ENCODE measurements around the gene OPA3. TPM values are rescaled to one million over a fixed set of nuclear protein-coding genes. Genes with fewer than 3 reads are reported as not detected.

The OPA3 gene
- total and polyA plus RNA-seq, 2 experiments from 2014 or later, result 11.5 to 14.5 TPM

- H4K20me1 ChIP-seq (replicated peaks; ENCODE audit: insufficient read depth), result no peaks in the 10 kb centered on the region
- H3K27me3 Mint-ChIP-seq (ENCODE audit: insufficient read depth, low read depth, poor library complexity), result peaks cover 11% of the 10 kb centered on the region
- no peaks in the 10 kb centered on the region for H3K79me2 ChIP-seq (replicated peaks; ENCODE audit: insufficient read depth)
- no peak overlapping the region for H3K4me2 ChIP-seq
- 0 out of 2 replicates have a peak, but pooled peaks cover 2% of the 10 kb centered on the region for H3F3A ChIP-seq (replicated peaks; ENCODE audit: low read depth)
- peaks cover 8% of the 10 kb centered on the region; the same call in 1 of the 2 replicates for H3K4me1 ChIP-seq (ENCODE audit: insufficient read depth)
- H3K4me1 Mint-ChIP-seq, result peaks cover 3% of the 10 kb centered on the region; the same call in 2 of the 3 replicates
- H3K36me3 Mint-ChIP-seq (ENCODE audit: low read depth), result peaks cover 15% of the 10 kb centered on the region
- no peak overlapping the region for H3K4me3 Mint-ChIP-seq
- H3K27me3 ChIP-seq (ENCODE audit: insufficient read depth), result no peaks in the 10 kb centered on the region
- H3K27ac Mint-ChIP-seq, result no peak overlapping the region
- ATAC-seq (no peak), DNase-seq (ENCODE audit: low spot score) (no peak)
- no peaks in the 10 kb centered on the region for H3K36me3 ChIP-seq (ENCODE audit: insufficient read depth)
- TF ChIP-seq REST (IDR thresholded peaks at IDR 0.05; ENCODE audit: unreplicated experiment), result no peak
- no peak for TF ChIP-seq STAT1 (IDR thresholded peaks at IDR 0.05; ENCODE audit: unreplicated experiment)
- no peak for TF ChIP-seq NANOG (IDR thresholded peaks at IDR 0.05; ENCODE audit: borderline replicate concordance)
- TF ChIP-seq CREB1 (CRISPR knock-in tag; IDR thresholded peaks at IDR 0.05; ENCODE audit: low read depth), result no peak
- TF ChIP-seq ZNF331 (CRISPR knock-in tag; IDR thresholded peaks at IDR 0.05; ENCODE audit: low read depth), result no peak
- TF ChIP-seq POLR2AphosphoS5 (IDR thresholded peaks at IDR 0.05; ENCODE audit: low read depth), result no peak
- TF ChIP-seq ZNF114 (CRISPR knock-in tag; IDR thresholded peaks at IDR 0.05), result no peak
- TF ChIP-seq, protein P1, sequence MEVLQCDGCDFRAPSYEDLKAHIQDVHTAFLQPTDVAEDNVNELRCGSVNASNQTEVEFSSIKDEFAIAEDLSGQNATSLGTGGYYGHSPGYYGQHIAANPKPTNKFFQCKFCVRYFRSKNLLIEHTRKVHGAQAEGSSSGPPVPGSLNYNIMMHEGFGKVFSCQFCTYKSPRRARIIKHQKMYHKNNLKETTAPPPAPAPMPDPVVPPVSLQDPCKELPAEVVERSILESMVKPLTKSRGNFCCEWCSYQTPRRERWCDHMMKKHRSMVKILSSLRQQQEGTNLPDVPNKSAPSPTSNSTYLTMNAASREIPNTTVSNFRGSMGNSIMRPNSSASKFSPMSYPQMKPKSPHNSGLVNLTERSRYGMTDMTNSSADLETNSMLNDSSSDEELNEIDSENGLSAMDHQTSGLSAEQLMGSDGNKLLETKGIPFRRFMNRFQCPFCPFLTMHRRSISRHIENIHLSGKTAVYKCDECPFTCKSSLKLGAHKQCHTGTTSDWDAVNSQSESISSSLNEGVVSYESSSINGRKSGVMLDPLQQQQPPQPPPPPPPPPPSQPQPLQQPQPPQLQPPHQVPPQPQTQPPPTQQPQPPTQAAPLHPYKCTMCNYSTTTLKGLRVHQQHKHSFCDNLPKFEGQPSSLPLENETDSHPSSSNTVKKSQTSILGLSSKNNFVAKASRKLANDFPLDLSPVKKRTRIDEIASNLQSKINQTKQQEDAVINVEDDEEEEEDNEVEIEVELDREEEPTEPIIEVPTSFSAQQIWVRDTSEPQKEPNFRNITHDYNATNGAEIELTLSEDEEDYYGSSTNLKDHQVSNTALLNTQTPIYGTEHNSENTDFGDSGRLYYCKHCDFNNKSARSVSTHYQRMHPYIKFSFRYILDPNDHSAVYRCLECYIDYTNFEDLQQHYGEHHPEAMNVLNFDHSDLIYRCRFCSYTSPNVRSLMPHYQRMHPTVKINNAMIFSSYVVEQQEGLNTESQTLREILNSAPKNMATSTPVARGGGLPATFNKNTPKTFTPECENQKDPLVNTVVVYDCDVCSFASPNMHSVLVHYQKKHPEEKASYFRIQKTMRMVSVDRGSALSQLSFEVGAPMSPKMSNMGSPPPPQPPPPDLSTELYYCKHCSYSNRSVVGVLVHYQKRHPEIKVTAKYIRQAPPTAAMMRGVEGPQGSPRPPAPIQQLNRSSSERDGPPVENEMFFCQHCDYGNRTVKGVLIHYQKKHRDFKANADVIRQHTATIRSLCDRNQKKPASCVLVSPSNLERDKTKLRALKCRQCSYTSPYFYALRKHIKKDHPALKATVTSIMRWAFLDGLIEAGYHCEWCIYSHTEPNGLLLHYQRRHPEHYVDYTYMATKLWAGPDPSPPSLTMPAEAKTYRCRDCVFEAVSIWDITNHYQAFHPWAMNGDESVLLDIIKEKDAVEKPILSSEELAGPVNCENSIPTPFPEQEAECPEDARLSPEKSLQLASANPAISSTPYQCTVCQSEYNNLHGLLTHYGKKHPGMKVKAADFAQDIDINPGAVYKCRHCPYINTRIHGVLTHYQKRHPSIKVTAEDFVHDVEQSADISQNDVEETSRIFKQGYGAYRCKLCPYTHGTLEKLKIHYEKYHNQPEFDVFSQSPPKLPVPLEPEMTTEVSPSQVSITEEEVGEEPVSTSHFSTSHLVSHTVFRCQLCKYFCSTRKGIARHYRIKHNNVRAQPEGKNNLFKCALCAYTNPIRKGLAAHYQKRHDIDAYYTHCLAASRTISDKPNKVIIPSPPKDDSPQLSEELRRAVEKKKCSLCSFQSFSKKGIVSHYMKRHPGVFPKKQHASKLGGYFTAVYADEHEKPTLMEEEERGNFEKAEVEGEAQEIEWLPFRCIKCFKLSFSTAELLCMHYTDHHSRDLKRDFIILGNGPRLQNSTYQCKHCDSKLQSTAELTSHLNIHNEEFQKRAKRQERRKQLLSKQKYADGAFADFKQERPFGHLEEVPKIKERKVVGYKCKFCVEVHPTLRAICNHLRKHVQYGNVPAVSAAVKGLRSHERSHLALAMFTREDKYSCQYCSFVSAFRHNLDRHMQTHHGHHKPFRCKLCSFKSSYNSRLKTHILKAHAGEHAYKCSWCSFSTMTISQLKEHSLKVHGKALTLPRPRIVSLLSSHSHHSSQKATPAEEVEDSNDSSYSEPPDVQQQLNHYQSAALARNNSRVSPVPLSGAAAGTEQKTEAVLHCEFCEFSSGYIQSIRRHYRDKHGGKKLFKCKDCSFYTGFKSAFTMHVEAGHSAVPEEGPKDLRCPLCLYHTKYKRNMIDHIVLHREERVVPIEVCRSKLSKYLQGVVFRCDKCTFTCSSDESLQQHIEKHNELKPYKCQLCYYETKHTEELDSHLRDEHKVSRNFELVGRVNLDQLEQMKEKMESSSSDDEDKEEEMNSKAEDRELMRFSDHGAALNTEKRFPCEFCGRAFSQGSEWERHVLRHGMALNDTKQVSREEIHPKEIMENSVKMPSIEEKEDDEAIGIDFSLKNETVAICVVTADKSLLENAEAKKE (CRISPR knock-in tag; IDR thresholded peaks at IDR 0.05), result no peak
- TF ChIP-seq CTCF (conservative IDR thresholded peaks at IDR 0.05; ENCODE audit: low read depth in 2 of 2), result no peak
- TF ChIP-seq JUNB (IDR thresholded peaks at IDR 0.05; ENCODE audit: unreplicated experiment), result no peak
- TF ChIP-seq, protein P2, sequence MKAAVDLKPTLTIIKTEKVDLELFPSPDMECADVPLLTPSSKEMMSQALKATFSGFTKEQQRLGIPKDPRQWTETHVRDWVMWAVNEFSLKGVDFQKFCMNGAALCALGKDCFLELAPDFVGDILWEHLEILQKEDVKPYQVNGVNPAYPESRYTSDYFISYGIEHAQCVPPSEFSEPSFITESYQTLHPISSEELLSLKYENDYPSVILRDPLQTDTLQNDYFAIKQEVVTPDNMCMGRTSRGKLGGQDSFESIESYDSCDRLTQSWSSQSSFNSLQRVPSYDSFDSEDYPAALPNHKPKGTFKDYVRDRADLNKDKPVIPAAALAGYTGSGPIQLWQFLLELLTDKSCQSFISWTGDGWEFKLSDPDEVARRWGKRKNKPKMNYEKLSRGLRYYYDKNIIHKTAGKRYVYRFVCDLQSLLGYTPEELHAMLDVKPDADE (IDR thresholded peaks at IDR 0.05), result no peak
- no peak for TF ChIP-seq EZH2phosphoT487 (IDR thresholded peaks at IDR 0.05; ENCODE audit: unreplicated experiment)
- no peak for TF ChIP-seq EZH2 (IDR thresholded peaks at IDR 0.05; ENCODE audit: low read depth, unreplicated experiment)
- H3K9me2 ChIP-seq (ENCODE audit: insufficient read depth), result no peaks in the 10 kb centered on the region
- H3K4me3 ChIP-seq, result no peak overlapping the region
- no peaks in the 10 kb centered on the region for H3K9me3 Mint-ChIP-seq
- no peak overlapping the region for H3K27ac ChIP-seq (ENCODE audit: low read depth)
- no peak overlapping the region for H2AFZ ChIP-seq
Measured at GRCh38 chr19:45621976-45622503, 37.4 kb upstream of the OPA3 start.

Measured in GM23338 (cell line).